GM21786 (cell line): ENCODE data around the gene POLA1.

Experiments
- ATAC-seq: cut with Tn5 transposase; IDR thresholded peaks from one replicate; pipeline ENCODE4 v1.9.1; 2021; ENCODE audit not compliant: unreplicated experiment

Gene POLA1

GRCh38 chrX:25020905-25021449, 327.3 kb downstream of the POLA1 start:
- no peak for ATAC-seq

GRCh38 chrX:25022499-25023325, 329.0 kb downstream of the POLA1 start:
- ATAC-seq: no peak

GRCh38 chrX:25023908-25024307, 330.2 kb downstream of the POLA1 start:
- no peak for ATAC-seq

GRCh38 chrX:25025615-25026014, 331.9 kb downstream of the POLA1 start:
- no peak for ATAC-seq

GRCh38 chrX:25026576-25026975, 332.9 kb downstream of the POLA1 start:
- no peak for ATAC-seq

GRCh38 chrX:25028726-25029125, 335.0 kb downstream of the POLA1 start:
- ATAC-seq: no peak

GRCh38 chrX:25029288-25029825, 335.6 kb downstream of the POLA1 start:
- no peak for ATAC-seq

GRCh38 chrX:25034889-25035288, 341.2 kb downstream of the POLA1 start:
- ATAC-seq: no peak

GRCh38 chrX:25039036-25039435, 345.3 kb downstream of the POLA1 start:
- ATAC-seq: no peak

- ATAC-seq: no peak
Observed at GRCh38 chrX:25043192-25043591, 349.5 kb downstream of the POLA1 start.
